Measurements from ENCODE around the gene CSRNP3.

CSRNP3 gene

GRCh38 chr2:165544897-165545296, 75.4 kb downstream of the CSRNP3 start:
- DNase-seq (ENCODE audit: low read depth, low spot score) = no peak

GRCh38 chr2:165547900-165548299, 78.4 kb downstream of the CSRNP3 start:
- no peak for DNase-seq (ENCODE audit: low read depth, low spot score)

GRCh38 chr2:165549619-165550018, 80.1 kb downstream of the CSRNP3 start:
- DNase-seq (ENCODE audit: low read depth, low spot score) = no peak

GRCh38 chr2:165558832-165559231, 89.3 kb downstream of the CSRNP3 start:
- DNase-seq (ENCODE audit: low read depth, low spot score) = no peak

- DNase-seq (ENCODE audit: low read depth, low spot score) = no peak
Observed at GRCh38 chr2:165560377-165560988, 91.0 kb downstream of the CSRNP3 start.

GRCh38 chr2:165561516-165561915, 92.0 kb downstream of the CSRNP3 start:
- DNase-seq (ENCODE audit: low read depth, low spot score) = no peak

GRCh38 chr2:165562233-165562632, 92.7 kb downstream of the CSRNP3 start:
- DNase-seq (ENCODE audit: low read depth, low spot score) = no peak

GRCh38 chr2:165563468-165564225, 94.1 kb downstream of the CSRNP3 start:
- no peak for DNase-seq (ENCODE audit: low read depth, low spot score)

- no peak for DNase-seq (ENCODE audit: low read depth, low spot score)
Observed at GRCh38 chr2:165566008-165566407, 96.5 kb downstream of the CSRNP3 start.

- no peak for DNase-seq (ENCODE audit: low read depth, low spot score)
Observed at GRCh38 chr2:165567273-165567672, 97.8 kb downstream of the CSRNP3 start.

- no peak for DNase-seq (ENCODE audit: low read depth, low spot score)
Observed at GRCh38 chr2:165568361-165568760, 98.9 kb downstream of the CSRNP3 start.

GRCh38 chr2:165571477-165571876, 102.0 kb downstream of the CSRNP3 start:
- DNase-seq (ENCODE audit: low read depth, low spot score) = no peak

- DNase-seq (ENCODE audit: low read depth, low spot score) = no peak
Observed at GRCh38 chr2:165572151-165572550, 102.7 kb downstream of the CSRNP3 start.

- no peak for DNase-seq (ENCODE audit: low read depth, low spot score)
Observed at GRCh38 chr2:165573534-165574461, 104.3 kb downstream of the CSRNP3 start.

- no peak for DNase-seq (ENCODE audit: low read depth, low spot score)
Observed at GRCh38 chr2:165575044-165575615, 105.6 kb downstream of the CSRNP3 start.

GRCh38 chr2:165576409-165577154, 107.1 kb downstream of the CSRNP3 start:
- no peak for DNase-seq (ENCODE audit: low read depth, low spot score)

- no peak for DNase-seq (ENCODE audit: low read depth, low spot score)
Observed at GRCh38 chr2:165582409-165582808, 112.9 kb downstream of the CSRNP3 start.

GRCh38 chr2:165582863-165583506, 113.5 kb downstream of the CSRNP3 start:
- no peak for DNase-seq (ENCODE audit: low read depth, low spot score)

- DNase-seq (ENCODE audit: low read depth, low spot score) = no peak
Observed at GRCh38 chr2:165584126-165584654, 114.7 kb downstream of the CSRNP3 start.

GRCh38 chr2:165586019-165586418, 116.5 kb downstream of the CSRNP3 start:
- DNase-seq (ENCODE audit: low read depth, low spot score) = no peak
